K562 (cell line): Measurements from ENCODE around the gene PRRC2B. TPM values are rescaled to one million over a fixed set of nuclear protein-coding genes. Genes with fewer than 3 reads are reported as not detected.

ENCODE experiments used
- ATAC-seq: fragments of 200-7000 bp; cut with Tn5 transposase; 3 replicates; pipeline ENCODE4 v1.9.1; 2020; ENCODE audit warnings: moderate library complexity
- BruUV-seq: library from RNA; stranded (reverse); fragments of 400-500 nt; replicated peaks from 2 replicates; lab custom pipeline; 2021; lab: Mats Ljungman, UMichigan
- CTCF ChIA-PET: fragments of 300-600 bp; formaldehyde crosslinking; extraction: SDS; loops from one replicate; lab custom pipeline; 2021; ENCODE audit warnings: low intra/inter-chr PET ratio; lab: Yijun Ruan, JAX
- POLR2A ChIA-PET: fragments of 300-600, 350-650 bp; sonication (Branson Sonifier 250); formaldehyde crosslinking; extraction: SDS; loops from one replicate; lab custom pipeline; 2021; ENCODE audit warnings: antibody characterized with exemption, inconsistent platforms; lab: Yijun Ruan, JAX
- DNase-seq, 4 experiments: peaks; one replicate each; pipeline versions ENCODE4 v3.0.0 to v3.0.0-alpha.2; 2011 to 2018; ENCODE audit warnings: low spot score in 3 of 4, mixed read lengths in 3 of 4; ENCODE audit errors: extremely low read depth in 1 of 4
- FAIRE-seq: peaks from 2 replicates; lab custom pipeline; 2011; peaks lifted over from hg19 to GRCh38; lab: Jason Lieb, UNC
- H2AFZ ChIP-seq: 2 replicates; pipeline ENCODE4 v1.6.0; 2011; ENCODE audit warnings: low read depth, low read length, control low read depth, inconsistent platforms
- H3K27ac ChIP-seq: fragments of 200-600 bp; 3 replicates; pipeline ENCODE4 v1.8.0; 2011; ENCODE audit warnings: low read depth, mild to moderate bottlenecking, control low read depth, inconsistent platforms, low read length, moderate library complexity, mixed read lengths; ENCODE audit errors: extremely low read depth
- H3K27me3 ChIP-seq, 2 experiments: fragments of 300-600 bp in 1 of 2; 2 replicates in 1 of 2; 3 replicates in 1 of 2; pipeline versions ENCODE4 v1.6.0 to v1.8.0; 2011; ENCODE audit warnings: inconsistent platforms in 2 of 2, low read length in 2 of 2, mild to moderate bottlenecking in 1 of 2, mixed read lengths in 1 of 2, moderate library complexity in 1 of 2; ENCODE audit not compliant: control insufficient read depth in 2 of 2, insufficient read depth in 2 of 2
- H3K36me3 ChIP-seq: fragments of 300-600 bp; 3 replicates; pipeline ENCODE4 v1.8.0; 2011; ENCODE audit warnings: mild to moderate bottlenecking, low read length, inconsistent platforms; ENCODE audit not compliant: control insufficient read depth, insufficient read depth
- H3K4me1 ChIP-seq, 2 experiments: fragments of 200-600 bp in 1 of 2; replicated peaks in 1 of 2; 2 replicates in 1 of 2; 3 replicates in 1 of 2; pipeline versions ENCODE4 v1.5.1 to v1.8.0; 2011; ENCODE audit warnings: inconsistent platforms in 2 of 2, low read length in 2 of 2, mild to moderate bottlenecking in 1 of 2, mixed read lengths in 1 of 2, moderate library complexity in 1 of 2; ENCODE audit not compliant: control insufficient read depth in 2 of 2, insufficient read depth in 2 of 2
- H3K4me2 ChIP-seq: 2 replicates; pipeline ENCODE4 v1.6.1; 2011; ENCODE audit warnings: low read length, control low read depth, inconsistent platforms, mixed read lengths; ENCODE audit not compliant: insufficient read depth
- H3K4me3 ChIP-seq: fragments of 200-600 bp; sonication (generic), shearing (Covaris generic); 2 replicates; pipeline ENCODE4 v1.5.1; 2016; ENCODE audit warnings: control low read depth, inconsistent platforms
- H3K79me2 ChIP-seq: fragments of 200-600 bp; 3 replicates; pipeline ENCODE4 v1.8.0; 2011; ENCODE audit warnings: low read length, inconsistent platforms; ENCODE audit not compliant: control insufficient read depth, insufficient read depth
- H3K9ac ChIP-seq, 2 experiments: 2 replicates each; pipeline versions ENCODE4 v1.6.0 to v1.6.1; 2011; ENCODE audit warnings: low read depth in 2 of 2, low read length in 2 of 2, control low read depth in 1 of 2, inconsistent platforms in 1 of 2, mild to moderate bottlenecking in 1 of 2, mixed read lengths in 1 of 2; ENCODE audit not compliant: insufficient read depth in 1 of 2
- H3K9me1 ChIP-seq: one replicate; pipeline ENCODE4 v1.6.0; 2011; ENCODE audit warnings: inconsistent platforms, mild to moderate bottlenecking, low read length, moderate library complexity; ENCODE audit not compliant: control insufficient read depth, insufficient read depth
- H3K9me3 ChIP-seq: replicated peaks from 2 replicates; pipeline ENCODE4 v1.5.1; 2011; ENCODE audit warnings: low read depth, low read length, inconsistent platforms; ENCODE audit not compliant: control insufficient read depth, insufficient read depth
- H4K20me1 ChIP-seq: replicated peaks from 2 replicates; pipeline ENCODE4 v1.6.1; 2011; ENCODE audit warnings: low read length, inconsistent platforms, mixed read lengths; ENCODE audit not compliant: control insufficient read depth, insufficient read depth
- ESRRB ChIP-seq: fragments of 250-450 bp; sonication (Bioruptor Pico); IDR thresholded peaks from 2 replicates; pipeline ENCODE4 v1.5.0; 2020; ENCODE audit warnings: mild to moderate bottlenecking, moderate library complexity, borderline replicate concordance
- FOXJ3 ChIP-seq: sonication (generic); formaldehyde crosslinking; IDR thresholded peaks from 2 replicates; pipeline ENCODE4 v1.4.0; 2020; ENCODE audit warnings: mild to moderate bottlenecking, missing genetic modification reagents
- MAZ ChIP-seq, 2 experiments: fragments of 450-650 bp in 1 of 2; sonication (generic) in 1 of 2; formaldehyde crosslinking; IDR thresholded peaks in 1 of 2; conservative IDR thresholded peaks in 1 of 2; 2 replicates each; pipeline versions ENCODE4 v1.4.0 to v1.5.0; 2020; ENCODE audit warnings: mild to moderate bottlenecking in 1 of 2, missing genetic modification reagents in 1 of 2
- POLR2B ChIP-seq: fragments of 450-650 bp; IDR thresholded peaks from 2 replicates; pipeline ENCODE4 v1.6.1; 2018; ENCODE audit warnings: low read depth; ENCODE audit not compliant: partially characterized antibody
- RAD51 ChIP-seq: fragments of 450-650 bp; IDR thresholded peaks from 2 replicates; pipeline ENCODE4 v1.7.1; 2016; ENCODE audit warnings: low read depth, mild to moderate bottlenecking, borderline replicate concordance
- RB1 ChIP-seq: fragments of 450-650 bp; IDR thresholded peaks from 2 replicates; pipeline ENCODE4 v1.6.1; 2017; ENCODE audit warnings: low read depth, mild to moderate bottlenecking
- RHOXF2B ChIP-seq: fragments of 250-450 bp; sonication (Bioruptor Pico); conservative IDR thresholded peaks from 2 replicates; pipeline ENCODE4 v1.5.1; 2021
- TEAD4 ChIP-seq, 2 experiments: sonication (generic) in 1 of 2; formaldehyde crosslinking in 1 of 2; IDR thresholded peaks; 2 replicates each; pipeline versions ENCODE4 v1.6.1 to v1.8.0; 2012 to 2022; ENCODE audit warnings: borderline replicate concordance in 1 of 2, inconsistent platforms in 1 of 2, low read length in 1 of 2, mild to moderate bottlenecking in 1 of 2, missing genetic modification reagents in 1 of 2
- ZNF121 ChIP-seq: sonication (generic); formaldehyde crosslinking; conservative IDR thresholded peaks from 2 replicates; pipeline ENCODE4 v1.8.0; 2022; ENCODE audit warnings: missing genetic modification reagents
- ZNF165 ChIP-seq: fragments of 250-450 bp; sonication (Bioruptor Pico); IDR thresholded peaks from 2 replicates; pipeline ENCODE4 v1.4.0; 2020; ENCODE audit warnings: borderline replicate concordance
- ZNF76 ChIP-seq: fragments of 250-450 bp; sonication (Bioruptor Pico); IDR thresholded peaks from 2 replicates; pipeline ENCODE4 v1.4.0; 2020; ENCODE audit warnings: mild to moderate bottlenecking, moderate library complexity, borderline replicate concordance
- WGBS: fragments of 100-300 bp; shearing (Covaris generic); methylation state at CpG from one replicate; pipeline ENCODE4 v1.1.6; 2016; ENCODE audit warnings: low coverage, mixed read lengths; ENCODE audit not compliant: insufficient coverage; ENCODE audit errors: missing lambda C conversion rate; 5-methylcytosine and 5-hydroxymethylcytosine counted together
- in situ Hi-C: fragments of 300-500 bp; cut with MboI; formaldehyde crosslinking; loops from 4 replicates; pipeline ENCODE4 v1.15.0; 2018; ENCODE audit warnings: inconsistent platforms, mixed read lengths
- intact Hi-C: fragments of 100-400 bp; cut with micrococcal nuclease; formaldehyde crosslinking; loops from 2 replicates; pipeline ENCODE4 v1.14.2; 2022
- polyA plus RNA-seq, 8 experiments: library from polyadenylated mRNA; depleted of rRNA in 4 of 8; stranded (reverse) in 5 of 8; unstranded in 3 of 8; fragments of >200 nt; fragmentation: Nextera tagmentation in 2 of 8; fragmentation: Illumina TruSeq in 1 of 8; extraction: Ambion mirVana in 2 of 8; extraction: Trizol in 1 of 8; gene quantifications; 2 replicates each; pipeline versions ENCODE4 v1.2.1 to v1.2.3, GENCODE V29; 2011 to 2014; ENCODE audit warnings: inconsistent platforms in 1 of 8, missing spikeins in 1 of 8
- total RNA-seq, 7 experiments: library from RNA; depleted of rRNA in 6 of 7; stranded (reverse); fragments of >200 nt in 6 of 7; fragmentation: Illumina TruSeq in 2 of 7; extraction: Trizol in 2 of 7; gene quantifications; 2 replicates each; pipeline versions ENCODE4 v1.2.1 to v1.2.3, GENCODE V29; 2011 to 2021; ENCODE audit warnings: low replicate concordance in 1 of 7
- TF ChIP-seq, protein P1 (sequence below): fragments of 450-650 bp; IDR thresholded peaks from 2 replicates; pipeline ENCODE4 v1.6.1; 2017; ENCODE audit warnings: antibody characterized with exemption

The PRRC2B gene
- total and polyA plus RNA-seq, 9 of the 15 experiments (the other 6 are each of a cell fraction or from before 2014, with no cell fraction given): 0.34 to 125 (median 30.9) TPM

DNA sequence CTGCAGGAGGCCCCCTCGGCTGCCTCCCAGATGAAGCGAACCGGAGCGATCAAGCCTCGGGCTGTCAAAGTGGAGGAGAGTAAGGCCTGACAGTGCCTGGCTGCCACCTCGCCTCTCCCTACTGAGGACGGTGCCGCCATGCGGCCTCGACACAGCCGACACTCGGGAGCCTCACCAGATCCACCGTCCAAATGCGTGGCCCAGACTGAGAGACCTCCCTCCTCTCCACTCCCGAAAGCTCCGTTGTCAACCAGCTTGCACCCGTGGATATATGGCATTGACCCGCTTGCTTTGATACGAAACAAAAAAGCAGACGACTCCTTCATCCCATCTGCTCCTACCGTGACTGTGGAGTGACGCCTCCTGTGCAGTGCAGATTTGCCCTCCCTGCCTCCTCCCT lies 101.9 kb downstream of the PRRC2B start:
- no TSS peak for BruUV-seq

GRCh38 chr9:131496844-131497405 lies 103.0 kb downstream of the PRRC2B start:
- CTCF ChIA-PET: no interaction called here
- WGBS: 89% methylated on average over 10 of the region's 10 CpGs
- in situ Hi-C loops (no loop called here), intact Hi-C loops (no loop called here)
- no peak for ATAC-seq
- peaks cover 0 to 4% of the 10 kb centered on the region in 2 experiments; a peak in 2 of 5 replicates for H3K4me1 ChIP-seq
- no peak overlapping the region for H3K27ac ChIP-seq
- peaks cover 21% of the 10 kb centered on the region; the same call in 1 of the 2 replicates for H4K20me1 ChIP-seq
- TF ChIP-seq ZNF76 (no peak), POLR2B (no peak), RAD51 (no peak), RB1 (no peak), ZNF165 (CRISPR knock-in tag) (no peak), TEAD4 (IDR thresholded peaks at IDR 0.05; ENCODE audit: low read length) (no peak), TEAD4 (CRISPR knock-in tag; IDR thresholded peaks at IDR 0.05; ENCODE audit: borderline replicate concordance) (no peak)
- TF ChIP-seq, protein P1, sequence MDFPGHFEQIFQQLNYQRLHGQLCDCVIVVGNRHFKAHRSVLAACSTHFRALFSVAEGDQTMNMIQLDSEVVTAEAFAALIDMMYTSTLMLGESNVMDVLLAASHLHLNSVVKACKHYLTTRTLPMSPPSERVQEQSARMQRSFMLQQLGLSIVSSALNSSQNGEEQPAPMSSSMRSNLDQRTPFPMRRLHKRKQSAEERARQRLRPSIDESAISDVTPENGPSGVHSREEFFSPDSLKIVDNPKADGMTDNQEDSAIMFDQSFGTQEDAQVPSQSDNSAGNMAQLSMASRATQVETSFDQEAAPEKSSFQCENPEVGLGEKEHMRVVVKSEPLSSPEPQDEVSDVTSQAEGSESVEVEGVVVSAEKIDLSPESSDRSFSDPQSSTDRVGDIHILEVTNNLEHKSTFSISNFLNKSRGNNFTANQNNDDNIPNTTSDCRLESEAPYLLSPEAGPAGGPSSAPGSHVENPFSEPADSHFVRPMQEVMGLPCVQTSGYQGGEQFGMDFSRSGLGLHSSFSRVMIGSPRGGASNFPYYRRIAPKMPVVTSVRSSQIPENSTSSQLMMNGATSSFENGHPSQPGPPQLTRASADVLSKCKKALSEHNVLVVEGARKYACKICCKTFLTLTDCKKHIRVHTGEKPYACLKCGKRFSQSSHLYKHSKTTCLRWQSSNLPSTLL: no peak
- TF ChIP-seq, all 486 proteins: peak for 0
- H3K27me3 ChIP-seq: no peaks in the 10 kb centered on the region
- no peak overlapping the region for H3K4me3 ChIP-seq
- no peak overlapping the region for H3K9ac ChIP-seq
- H3K9me3 ChIP-seq: no peaks in the 10 kb centered on the region
- no TSS peak for BruUV-seq
- H3K9me1 ChIP-seq: no peaks in the 10 kb centered on the region
- no peak for DNase-seq
- peaks cover 82% of the 10 kb centered on the region for H3K36me3 ChIP-seq
- H3K4me2 ChIP-seq: no peak overlapping the region
- no peaks in the 10 kb centered on the region for H3K79me2 ChIP-seq
- POLR2A ChIA-PET: interaction anchor here (0.5 to 1.2 kb wide), 4 partner anchors 9 to 469 kb away, joined by 3 to 6 read pairs (median 3); no protein-coding TSS in a partner anchor
- H2AFZ ChIP-seq: no peak overlapping the region
- FAIRE-seq: no peak

More for the DNA sequence above, 101.9 kb downstream of the PRRC2B start:
- Histone ChIP-seq H3K4me1 (no peaks in the 10 kb centered on the region), H3K79me2 (no peaks in the 10 kb centered on the region), H4K20me1 (peaks cover 21% of the 10 kb centered on the region; the same call in 1 of the 2 replicates), H3K27ac (no peak overlapping the region), H3K36me3 (peaks cover 94% of the 10 kb centered on the region), H3K9ac (0 out of 4 replicates have a peak overlapping the region, but pooled peaks of 1 of the 2 experiments have one; percentile 6)
- intact Hi-C loops: no loop called here
- POLR2A ChIA-PET: no interaction called here
- FAIRE-seq: no peak
- 88% methylated on average over 21 of the region's 22 CpGs for WGBS
- TF ChIP-seq RHOXF2B (CRISPR knock-in tag) (no peak), ESRRB (CRISPR knock-in tag) (no peak), FOXJ3 (no peak), MAZ (CRISPR knock-in tag; conservative IDR thresholded peaks at IDR 0.05 in 1 of 2, IDR thresholded peaks at IDR 0.05 in 1 of 2) (no peak), ZNF121 (CRISPR knock-in tag) (no peak)
- TF ChIP-seq, all 486 proteins: peak for 0
- DNase-seq (no peak), ATAC-seq (no peak)
- no peaks in the 10 kb centered on the region for H3K9me1 ChIP-seq
- H3K9me3 ChIP-seq: no peaks in the 10 kb centered on the region
- H2AFZ ChIP-seq: no peak overlapping the region
- in situ Hi-C loops: no loop called here
- no peak overlapping the region for H3K4me3 ChIP-seq
- CTCF ChIA-PET: no interaction called here
- no peak overlapping the region for H3K4me2 ChIP-seq
- no peaks in the 10 kb centered on the region for H3K27me3 ChIP-seq
